Activated T-helper 1 cell treated with anti-CD3 and anti-CD28 coated beads, Interleukin-12 subunit alpha, Interleukin-12 subunit beta, Interleukin-2, Interleukin-4 antibody, amounts not matched to agents 30 ng/mL and 10 ng/mL and 1 ng/mL, durations not matched to agents 14 hours and 24 hours and 36 hours (primary cell): ENCODE measurements around the gene SNRNP70. TPM values are rescaled to one million over a fixed set of nuclear protein-coding genes. Genes with fewer than 3 reads are reported as not detected.
A peak's percentile ranks its signal among the peaks of the same experiment; 100 is the strongest.

ENCODE experiments used
- DNase-seq: peaks from one replicate; pipeline ENCODE4 v3.0.0; 2021; ENCODE audit warnings: low spot score
- H3K27ac Mint-ChIP-seq: one replicate; pipeline ENCODE4 v1.8.0; 2021; ENCODE audit warnings: mild to moderate bottlenecking, mixed read lengths
- H3K27me3 Mint-ChIP-seq: one replicate; pipeline ENCODE4 v1.8.0; 2022; ENCODE audit warnings: mild to moderate bottlenecking, moderate library complexity, mixed read lengths; ENCODE audit not compliant: insufficient read depth
- H3K36me3 Mint-ChIP-seq: one replicate; pipeline ENCODE4 v1.8.0; 2021; ENCODE audit warnings: low read depth, mixed read lengths
- H3K4me1 Mint-ChIP-seq: one replicate; pipeline ENCODE4 v1.8.0; 2021; ENCODE audit warnings: low read depth, mixed read lengths
- H3K4me3 Mint-ChIP-seq: one replicate; pipeline ENCODE4 v1.8.0; 2021; ENCODE audit warnings: mild to moderate bottlenecking, moderate library complexity, mixed read lengths
- H3K9me3 Mint-ChIP-seq: one replicate; pipeline ENCODE4 v1.8.0; 2021; ENCODE audit warnings: mixed read lengths
- intact Hi-C: fragments of 100-400 bp; cut with micrococcal nuclease; formaldehyde crosslinking; loops from one replicate; pipeline ENCODE4 v1.15.1; 2024
- total RNA-seq: library from RNA; stranded (reverse); gene quantifications from 2 replicates; pipeline ENCODE4 v1.2.3, GENCODE V29; 2022

The SNRNP70 gene
- total RNA-seq, 1 donor from 2014 or later: 272 TPM

DNA sequence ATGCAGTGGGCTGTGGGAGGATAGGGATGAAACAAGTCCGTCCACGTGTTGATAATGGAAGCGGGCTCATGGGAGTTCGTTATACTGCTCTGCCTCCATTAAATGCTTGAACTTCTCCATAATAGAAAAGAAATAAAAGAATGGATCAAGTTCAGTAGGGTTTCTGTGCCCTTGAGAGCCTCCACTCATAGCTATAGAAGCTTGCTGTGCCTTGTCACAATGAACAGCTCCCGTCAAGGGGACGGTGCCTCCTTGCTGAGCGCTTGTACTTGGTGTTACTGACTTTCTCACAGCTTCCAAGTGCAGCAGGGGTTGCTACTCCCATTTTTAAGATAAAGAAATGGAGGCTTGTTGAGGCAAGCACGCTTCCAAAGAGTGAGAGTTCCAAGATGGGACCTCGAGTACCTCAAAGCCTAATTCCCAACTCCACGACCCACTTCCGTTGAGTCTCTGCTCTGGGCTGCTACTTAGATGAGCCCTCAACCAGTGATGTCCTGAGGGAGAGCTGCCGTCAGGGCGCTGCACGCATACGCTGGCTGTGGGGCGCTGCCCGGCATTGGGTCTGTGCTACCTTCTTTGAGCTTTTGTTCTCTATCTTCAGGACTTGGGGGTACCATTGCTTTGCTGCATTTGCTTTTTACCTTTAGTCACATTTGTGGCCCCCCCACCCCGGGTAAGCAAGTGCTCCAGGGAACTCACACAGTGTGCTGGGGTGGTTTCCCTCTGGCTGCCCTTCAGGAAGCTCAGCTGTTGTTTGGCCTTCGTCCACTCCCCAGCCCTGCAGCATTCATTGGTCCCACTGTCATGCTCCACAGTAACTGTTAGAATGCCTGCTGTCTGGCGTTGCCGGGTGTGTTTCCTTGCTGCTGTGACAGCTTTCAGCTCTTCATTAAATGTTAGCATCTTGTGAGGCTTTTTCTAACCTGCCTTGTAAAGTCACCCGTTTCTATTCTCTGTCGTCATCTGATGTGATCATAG is 9.5 kb downstream of the SNRNP70 start:
- intact Hi-C loops: no loop called here
- peaks cover 37% of the 10 kb centered on the region for H3K4me1 Mint-ChIP-seq
- no peak overlapping the region for H3K4me3 Mint-ChIP-seq
- no peaks in the 10 kb centered on the region for H3K27me3 Mint-ChIP-seq
- H3K27ac Mint-ChIP-seq: no peak overlapping the region
- DNase-seq: no peak
- H3K9me3 Mint-ChIP-seq: no peaks in the 10 kb centered on the region
- H3K36me3 Mint-ChIP-seq: peaks cover 56% of the 10 kb centered on the region

DNA sequence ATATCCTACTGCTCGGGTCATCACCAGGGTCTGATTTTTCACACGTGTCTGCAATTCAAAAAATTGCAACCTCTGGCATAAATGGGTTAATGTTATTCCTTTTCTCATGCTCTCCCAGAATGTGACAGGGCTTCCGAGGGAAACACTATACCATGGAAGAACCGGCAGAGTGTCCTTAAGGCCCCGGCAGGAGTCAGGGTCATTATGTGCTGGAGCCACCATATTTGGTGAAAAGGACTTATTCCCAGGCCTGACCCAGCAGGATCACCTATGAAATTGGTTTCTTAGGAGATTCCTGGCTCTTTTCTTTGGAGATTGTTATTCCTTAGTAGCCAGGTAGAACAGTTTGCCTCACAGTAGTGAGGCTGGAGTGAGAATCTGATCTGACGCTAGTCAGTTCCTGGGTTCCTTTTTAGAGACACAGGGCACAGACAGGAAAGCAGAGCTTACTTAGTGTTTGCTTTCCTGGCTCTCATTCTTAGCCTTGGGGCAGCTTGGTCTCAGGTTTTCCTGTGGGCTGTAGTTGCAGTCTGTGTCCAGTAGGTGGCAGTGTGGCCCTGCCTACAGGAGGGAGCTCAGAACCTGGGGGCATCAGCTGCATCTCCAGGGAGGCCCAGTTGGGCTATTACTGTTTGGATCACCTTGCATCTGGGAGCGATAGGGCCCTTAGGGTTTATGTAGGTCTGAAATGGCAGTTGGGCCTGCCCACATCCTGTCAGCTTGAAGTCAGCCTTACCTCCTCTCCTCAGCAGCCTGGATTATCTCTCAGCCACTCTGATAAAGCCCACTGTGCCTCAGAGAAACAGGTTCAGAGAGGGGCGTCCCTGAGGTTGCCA is 12.4 kb downstream of the SNRNP70 start:
- no peaks in the 10 kb centered on the region for H3K9me3 Mint-ChIP-seq
- H3K4me3 Mint-ChIP-seq: no peak overlapping the region
- peaks cover 45% of the 10 kb centered on the region for H3K36me3 Mint-ChIP-seq
- no peaks in the 10 kb centered on the region for H3K27me3 Mint-ChIP-seq
- DNase-seq: peak; percentile 68
- H3K27ac Mint-ChIP-seq: no peak overlapping the region
- peaks cover 15% of the 10 kb centered on the region for H3K4me1 Mint-ChIP-seq
- intact Hi-C loops: loop anchor here (1.0 kb wide), 4 partner anchors 12 to 102 kb away; partner anchors contain the start of genes C19orf73, PPFIA3 and SNRNP70

DNA sequence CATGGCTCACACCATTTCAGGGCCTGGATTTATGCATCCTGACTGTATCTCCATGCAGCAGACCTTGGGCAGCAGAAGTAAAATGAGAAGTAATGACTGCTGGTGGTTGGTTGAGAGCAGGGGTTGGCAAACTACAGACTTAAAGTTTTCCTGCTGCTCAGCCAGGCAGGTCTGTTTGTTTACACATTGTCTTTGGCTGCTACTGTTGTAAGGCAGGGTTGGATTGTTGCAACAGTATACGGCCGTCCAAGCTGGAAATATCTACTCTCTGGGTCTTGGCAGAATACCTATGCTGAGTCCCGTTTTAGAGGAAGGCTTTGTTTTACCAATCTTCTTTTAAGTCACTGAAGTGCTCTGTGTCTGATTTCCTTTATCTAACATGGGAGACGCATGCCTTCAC is 13.5 kb downstream of the SNRNP70 start:
- no peak for DNase-seq
- Mint-ChIP-seq H3K9me3 (no peaks in the 10 kb centered on the region), H3K4me3 (no peak overlapping the region), H3K27me3 (no peaks in the 10 kb centered on the region), H3K4me1 (peaks cover 15% of the 10 kb centered on the region), H3K36me3 (peaks cover 43% of the 10 kb centered on the region), H3K27ac (no peak overlapping the region)
- intact Hi-C loops: no loop called here

DNA sequence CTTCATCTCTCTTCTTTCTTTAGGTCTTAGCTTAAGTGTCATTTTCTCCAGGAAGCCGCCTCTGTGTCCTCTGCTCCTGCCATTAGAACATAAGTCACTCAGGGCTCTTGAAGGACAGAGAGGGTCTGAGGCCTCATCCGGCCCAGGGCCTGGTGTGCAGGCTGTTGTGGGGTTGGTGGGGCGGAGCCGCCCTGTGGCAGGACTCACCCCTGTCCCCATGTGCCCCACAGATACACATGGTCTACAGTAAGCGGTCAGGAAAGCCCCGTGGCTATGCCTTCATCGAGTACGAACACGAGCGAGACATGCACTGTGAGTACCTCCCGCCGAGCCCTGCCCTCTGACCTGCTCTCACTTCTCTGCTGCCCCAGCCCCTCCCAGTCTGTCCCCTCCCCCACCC is 15.9 kb downstream of the SNRNP70 start:
- no peak overlapping the region for H3K4me3 Mint-ChIP-seq
- no peaks in the 10 kb centered on the region for H3K9me3 Mint-ChIP-seq
- no peak for DNase-seq
- H3K4me1 Mint-ChIP-seq: peaks cover 6% of the 10 kb centered on the region
- H3K27me3 Mint-ChIP-seq: no peaks in the 10 kb centered on the region
- no peak overlapping the region for H3K27ac Mint-ChIP-seq
- H3K36me3 Mint-ChIP-seq: peaks cover 37% of the 10 kb centered on the region
- intact Hi-C loops: no loop called here

DNA sequence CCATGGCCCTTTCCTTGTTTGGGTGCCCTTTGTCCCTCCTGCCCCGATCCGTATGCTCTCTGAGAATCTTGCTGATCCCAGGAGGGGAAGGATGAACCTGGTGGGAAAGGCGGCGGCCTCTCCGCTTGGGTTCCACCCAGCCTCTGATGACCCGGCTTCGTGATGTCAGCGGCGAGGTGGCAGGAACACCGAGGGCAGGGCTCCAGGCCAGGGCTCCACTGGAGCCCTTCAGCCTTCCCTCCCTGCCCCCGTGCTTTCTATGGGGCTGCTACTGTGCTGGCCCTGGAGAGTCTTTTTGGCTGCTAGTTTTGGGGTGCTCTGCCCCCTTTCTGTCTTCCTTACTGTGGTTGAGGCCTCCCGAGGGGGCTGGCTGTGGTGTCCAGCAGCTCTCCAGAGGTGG is 17.1 kb downstream of the SNRNP70 start:
- Mint-ChIP-seq H3K4me1 (peaks cover 12% of the 10 kb centered on the region), H3K27ac (no peak overlapping the region)

DNA sequence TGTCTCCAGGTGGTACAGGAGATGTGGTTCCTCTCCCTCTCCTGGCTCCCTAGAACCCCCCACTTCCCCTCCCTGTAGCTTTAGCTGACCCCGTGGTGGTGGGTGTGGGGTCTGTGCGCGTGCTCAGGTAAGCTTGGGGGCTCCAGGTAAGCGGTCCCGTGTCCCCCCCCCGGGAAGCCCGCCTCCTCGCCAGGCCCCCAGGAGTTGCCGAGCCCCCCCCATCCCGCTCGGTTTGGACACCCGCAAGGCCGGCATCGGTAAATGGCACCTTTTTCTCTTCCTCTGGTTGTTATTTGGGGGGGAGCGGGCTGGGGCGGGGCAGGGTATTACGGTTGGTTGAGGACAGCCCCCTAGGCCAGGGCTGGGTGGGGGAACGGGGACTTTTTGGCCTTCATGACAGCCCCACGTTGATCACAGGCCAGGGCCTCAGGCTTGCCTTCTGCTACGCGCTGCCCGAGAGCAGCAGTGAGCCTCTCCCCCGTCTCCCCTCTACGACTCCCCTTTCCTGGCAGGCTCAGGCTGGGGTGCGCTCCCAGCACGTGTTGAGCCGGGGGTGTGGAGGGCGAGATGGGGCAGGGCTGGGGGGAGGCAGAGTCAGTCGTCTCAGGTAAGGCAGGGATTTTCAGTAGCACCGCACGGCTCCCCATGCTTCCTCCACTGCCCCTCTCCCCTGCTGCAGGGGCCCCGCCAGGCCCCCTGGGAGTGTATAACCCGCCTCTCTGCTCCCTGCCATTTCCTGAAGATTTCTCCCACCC is 18.3 kb downstream of the SNRNP70 start:
- no peak overlapping the region for H3K4me3 Mint-ChIP-seq
- H3K9me3 Mint-ChIP-seq: no peaks in the 10 kb centered on the region
- no peak for DNase-seq
- no peaks in the 10 kb centered on the region for H3K27me3 Mint-ChIP-seq
- H3K4me1 Mint-ChIP-seq: peaks cover 6% of the 10 kb centered on the region
- no peak overlapping the region for H3K27ac Mint-ChIP-seq
- peaks cover 39% of the 10 kb centered on the region for H3K36me3 Mint-ChIP-seq
- intact Hi-C loops: no loop called here

More for the DNA sequence above, 17.1 kb downstream of the SNRNP70 start:
- peaks cover 42% of the 10 kb centered on the region for H3K36me3 Mint-ChIP-seq
- H3K27me3 Mint-ChIP-seq: no peaks in the 10 kb centered on the region
- intact Hi-C loops: no loop called here
- no peaks in the 10 kb centered on the region for H3K9me3 Mint-ChIP-seq
- DNase-seq: no peak
- no peak overlapping the region for H3K4me3 Mint-ChIP-seq

- Mint-ChIP-seq H3K9me3 (no peaks in the 10 kb centered on the region), H3K27ac (no peak overlapping the region), H3K27me3 (no peaks in the 10 kb centered on the region), H3K36me3 (peaks cover 41% of the 10 kb centered on the region), H3K4me3 (no peak overlapping the region), H3K4me1 (peaks cover 6% of the 10 kb centered on the region)
- no peak for DNase-seq
- intact Hi-C loops: no loop called here
Measured at GRCh38 chr19:49104229-49104864, 19.1 kb downstream of the SNRNP70 start.

DNA sequence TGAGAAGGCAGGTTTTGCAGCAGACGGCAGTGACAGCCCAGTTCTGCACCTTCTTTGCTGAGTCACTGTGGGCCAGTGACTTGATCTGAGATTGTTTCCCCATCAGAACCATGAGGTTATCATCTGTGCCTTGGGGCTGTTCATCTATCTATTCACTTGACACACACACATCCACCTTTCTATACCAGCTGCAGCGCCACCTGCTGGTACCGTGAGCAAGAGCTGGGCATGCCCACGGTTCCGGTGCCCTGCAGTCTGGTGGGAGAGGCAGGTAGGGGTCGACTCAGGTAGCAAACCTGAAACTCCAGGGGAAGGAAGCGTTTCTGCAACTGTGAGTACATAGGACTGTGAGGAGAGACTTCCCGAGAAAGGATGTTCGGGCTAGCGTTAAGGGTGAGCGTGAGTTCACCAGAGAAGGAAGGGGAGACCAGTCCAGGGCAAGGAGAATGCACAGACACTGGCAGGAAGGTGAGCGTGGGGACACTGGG is 21.4 kb downstream of the SNRNP70 start:
- peak; percentile 48 for DNase-seq
- Mint-ChIP-seq H3K9me3 (no peaks in the 10 kb centered on the region), H3K36me3 (peaks cover 28% of the 10 kb centered on the region), H3K27me3 (no peaks in the 10 kb centered on the region), H3K27ac (no peak overlapping the region), H3K4me3 (no peak overlapping the region), H3K4me1 (peaks cover 6% of the 10 kb centered on the region)
- intact Hi-C loops: no loop called here

- Mint-ChIP-seq H3K27me3 (no peaks in the 10 kb centered on the region), H3K27ac (no peak overlapping the region), H3K4me3 (no peak overlapping the region), H3K9me3 (no peaks in the 10 kb centered on the region), H3K4me1 (peaks cover 6% of the 10 kb centered on the region), H3K36me3 (peaks cover 28% of the 10 kb centered on the region)
- intact Hi-C loops: no loop called here
- DNase-seq: no peak
Measured at GRCh38 chr19:49107625-49108459, 22.6 kb downstream of the SNRNP70 start.

GRCh38 chr19:49109051-49109450 is 23.8 kb downstream of the SNRNP70 start:
- Mint-ChIP-seq H3K4me3 (no peak overlapping the region), H3K27me3 (no peaks in the 10 kb centered on the region), H3K36me3 (peaks cover 28% of the 10 kb centered on the region), H3K27ac (peak overlapping the region; percentile 62), H3K9me3 (no peaks in the 10 kb centered on the region), H3K4me1 (peaks cover 15% of the 10 kb centered on the region)
- DNase-seq: no peak
- intact Hi-C loops: no loop called here

GRCh38 chr19:49109569-49110233 is 24.4 kb downstream of the SNRNP70 start:
- Mint-ChIP-seq H3K4me1 (peaks cover 15% of the 10 kb centered on the region), H3K4me3 (no peak overlapping the region), H3K27me3 (no peaks in the 10 kb centered on the region), H3K36me3 (peaks cover 27% of the 10 kb centered on the region), H3K9me3 (no peaks in the 10 kb centered on the region), H3K27ac (no peak overlapping the region)
- no peak for DNase-seq
- intact Hi-C loops: loop anchor here (10.0 kb wide), 2 partner anchors 385 to 475 kb away; partner anchors contain the start of gene DBP
